Neural progenitor cell (in vitro differentiated cells): Measurements from ENCODE around the gene ZNF19. TPM values are rescaled to one million over a fixed set of nuclear protein-coding genes. Genes with fewer than 3 reads are reported as not detected.

Experiments used
- DNase-seq: peaks from one replicate; pipeline ENCODE4 v3.0.0-alpha.2; 2016; ENCODE audit warnings: low spot score
- H2AFZ ChIP-seq: fragments of 200-600 bp; sonication (generic); replicated peaks from 2 replicates; pipeline ENCODE4 v1.6.1; 2016; ENCODE audit warnings: antibody characterized with exemption
- H3F3A ChIP-seq: fragments of 200-600 bp; sonication (generic); 2 replicates; pipeline ENCODE4 v1.6.1; 2016; ENCODE audit warnings: antibody characterized with exemption, low read depth
- H3K27ac ChIP-seq: fragments of 200-600 bp; sonication (generic); 2 replicates; pipeline ENCODE4 v1.5.1; 2016; ENCODE audit warnings: mild to moderate bottlenecking
- H3K27me3 ChIP-seq: fragments of 200-600 bp; sonication (generic); 2 replicates; pipeline ENCODE4 v1.6.1; 2016; ENCODE audit warnings: mild to moderate bottlenecking, moderate library complexity
- H3K36me3 ChIP-seq: fragments of 200-600 bp; sonication (generic); 2 replicates; pipeline ENCODE4 v1.5.1; 2016
- H3K4me1 ChIP-seq: fragments of 200-600 bp; sonication (generic); 2 replicates; pipeline ENCODE4 v1.6.1; 2016; ENCODE audit warnings: mixed run types
- H3K4me2 ChIP-seq: fragments of 200-600 bp; sonication (generic); 2 replicates; pipeline ENCODE4 v1.6.1; 2016
- H3K4me3 ChIP-seq: fragments of 200-600 bp; sonication (generic); 2 replicates; pipeline ENCODE4 v1.5.1; 2016
- H3K79me2 ChIP-seq: fragments of 200-600 bp; sonication (generic); 2 replicates; pipeline ENCODE4 v1.6.1; 2016; ENCODE audit warnings: low read depth
- H3K9ac ChIP-seq: fragments of 200-600 bp; sonication (generic); 2 replicates; pipeline ENCODE4 v1.6.1; 2016
- H3K9me3 ChIP-seq: fragments of 200-600 bp; sonication (generic); 2 replicates; pipeline ENCODE4 v1.5.1; 2016; ENCODE audit warnings: low read depth
- H4K20me1 ChIP-seq: fragments of 200-600 bp; sonication (generic); 2 replicates; pipeline ENCODE4 v1.6.1; 2016; ENCODE audit warnings: low read depth
- H3K27ac Mint-ChIP-seq: 3 replicates; pipeline ENCODE4 v1.8.0; 2021; ENCODE audit warnings: mixed read lengths
- H3K27me3 Mint-ChIP-seq: 2 replicates; pipeline ENCODE4 v1.8.0; 2022; ENCODE audit warnings: low read depth, mild to moderate bottlenecking, inconsistent platforms, moderate library complexity, mixed read lengths; ENCODE audit not compliant: insufficient read depth
- H3K36me3 Mint-ChIP-seq: 3 replicates; pipeline ENCODE4 v1.8.0; 2021; ENCODE audit warnings: mixed read lengths
- H3K4me1 Mint-ChIP-seq: 3 replicates; pipeline ENCODE4 v1.8.0; 2021; ENCODE audit warnings: mixed read lengths
- H3K4me3 Mint-ChIP-seq: 3 replicates; pipeline ENCODE4 v1.8.0; 2021; ENCODE audit warnings: mild to moderate bottlenecking, moderate library complexity, mixed read lengths
- H3K9me3 Mint-ChIP-seq: 3 replicates; pipeline ENCODE4 v1.8.0; 2020; ENCODE audit warnings: mixed read lengths
- CTCF ChIP-seq: fragments of 200-600 bp; sonication (generic); IDR thresholded peaks from 2 replicates; pipeline ENCODE4 v1.5.1; 2017; ENCODE audit warnings: antibody characterized with exemption, mild to moderate bottlenecking
- EZH2 ChIP-seq: fragments of 200-600 bp; sonication (generic); IDR thresholded peaks from 2 replicates; pipeline ENCODE4 v1.6.1; 2017; ENCODE audit warnings: antibody characterized with exemption, mild to moderate bottlenecking, moderate library complexity
- EZH2phosphoT487 ChIP-seq: fragments of 200-600 bp; sonication (generic); IDR thresholded peaks from 2 replicates; pipeline ENCODE4 v1.6.1; 2017; ENCODE audit warnings: antibody characterized with exemption
- total RNA-seq: library from RNA; depleted of rRNA; stranded (reverse); fragments of >200 nt; gene quantifications from 2 replicates; pipeline ENCODE4 v1.2.3, GENCODE V29; 2015; ENCODE audit warnings: low replicate concordance

Gene ZNF19
- total RNA-seq, 1 donor from 2014 or later: 13.9 TPM

DNA sequence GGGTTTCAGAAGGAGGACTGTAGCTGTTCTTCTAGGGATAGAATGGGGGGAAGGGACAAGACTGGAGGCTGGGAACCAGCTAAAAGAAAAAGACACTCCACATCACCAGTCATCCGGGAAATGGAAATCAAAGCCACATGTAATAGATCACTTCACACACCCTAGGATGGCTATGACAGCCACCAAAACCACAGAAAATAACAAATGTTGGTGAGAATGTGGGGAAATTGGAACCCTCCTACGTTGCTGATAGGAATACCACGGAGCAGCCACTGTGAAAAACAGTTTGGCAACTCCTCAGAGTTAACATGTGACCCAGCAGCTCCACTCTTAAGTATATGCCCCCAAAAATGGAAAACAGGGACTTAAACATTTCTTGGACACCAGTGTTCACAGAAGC is 49.6 kb downstream of the ZNF19 start:
- Histone ChIP-seq H3K27me3 (no peaks in the 10 kb centered on the region), H3K4me1 (no peaks in the 10 kb centered on the region), H3K9ac (no peak overlapping the region), H3K4me3 (no peak overlapping the region), H3K36me3 (no peaks in the 10 kb centered on the region), H4K20me1 (no peaks in the 10 kb centered on the region), H3K9me3 (no peaks in the 10 kb centered on the region), H3F3A (no peaks in the 10 kb centered on the region), H3K79me2 (no peaks in the 10 kb centered on the region), H3K27ac (no peak overlapping the region), H3K4me2 (no peak overlapping the region), H2AFZ (no peak overlapping the region)
- Mint-ChIP-seq H3K4me1 (no peaks in the 10 kb centered on the region), H3K36me3 (peaks cover 3% of the 10 kb centered on the region), H3K27ac (no peak overlapping the region), H3K4me3 (no peak overlapping the region), H3K9me3 (peaks cover 19% of the 10 kb centered on the region), H3K27me3 (peaks cover 12% of the 10 kb centered on the region)
- TF ChIP-seq EZH2phosphoT487 (no peak), CTCF (no peak), EZH2 (no peak)
- no peak for DNase-seq

- TF ChIP-seq EZH2 (no peak), EZH2phosphoT487 (no peak), CTCF (no peak)
- Histone ChIP-seq H4K20me1 (no peaks in the 10 kb centered on the region), H3K36me3 (no peaks in the 10 kb centered on the region), H2AFZ (no peak overlapping the region), H3K9ac (no peak overlapping the region), H3K27me3 (no peaks in the 10 kb centered on the region), H3K4me3 (no peak overlapping the region), H3K9me3 (no peaks in the 10 kb centered on the region), H3F3A (no peaks in the 10 kb centered on the region), H3K4me1 (no peaks in the 10 kb centered on the region), H3K4me2 (no peak overlapping the region), H3K27ac (no peak overlapping the region), H3K79me2 (no peaks in the 10 kb centered on the region)
- Mint-ChIP-seq H3K4me1 (no peaks in the 10 kb centered on the region), H3K36me3 (no peaks in the 10 kb centered on the region), H3K27me3 (peaks cover 12% of the 10 kb centered on the region), H3K27ac (no peak overlapping the region), H3K9me3 (peaks cover 12% of the 10 kb centered on the region), H3K4me3 (no peak overlapping the region)
- DNase-seq: no peak
Measured at GRCh38 chr16:71436473-71436872, 52.7 kb downstream of the ZNF19 start.

DNA sequence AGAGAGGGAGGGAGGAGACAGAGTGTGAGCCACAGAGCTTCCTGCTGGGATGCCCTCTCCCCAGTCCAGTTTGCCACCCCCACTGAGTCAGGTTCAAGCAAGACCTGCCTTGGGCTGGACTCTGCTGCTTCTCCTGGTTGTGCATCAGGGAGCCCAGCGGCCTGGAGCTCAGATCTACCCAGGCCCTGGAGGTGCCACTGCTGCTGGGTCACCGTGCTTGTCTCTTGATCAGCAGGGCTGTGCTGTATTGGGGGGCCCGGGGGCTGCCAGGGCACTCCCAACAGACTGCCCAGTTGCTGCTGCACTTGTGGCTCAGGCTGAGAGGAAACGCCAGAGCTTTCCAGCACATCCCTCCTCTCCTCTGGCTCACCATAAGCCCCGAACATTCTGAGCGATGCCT is 56.2 kb downstream of the ZNF19 start:
- no peak for DNase-seq
- no peak overlapping the region for H2AFZ ChIP-seq
- H3F3A ChIP-seq: no peaks in the 10 kb centered on the region
- H3K4me3 Mint-ChIP-seq: no peak overlapping the region
- no peaks in the 10 kb centered on the region for H3K36me3 Mint-ChIP-seq
- no peaks in the 10 kb centered on the region for H4K20me1 ChIP-seq
- H3K27me3 ChIP-seq: peaks cover 28% of the 10 kb centered on the region
- no peak for TF ChIP-seq EZH2
- no peak for TF ChIP-seq EZH2phosphoT487
- TF ChIP-seq CTCF: no peak
- H3K4me2 ChIP-seq: no peak overlapping the region
- no peaks in the 10 kb centered on the region for H3K9me3 ChIP-seq
- peaks cover 6% of the 10 kb centered on the region for H3K9me3 Mint-ChIP-seq
- H3K27ac ChIP-seq: no peak overlapping the region
- H3K36me3 ChIP-seq: no peaks in the 10 kb centered on the region
- H3K79me2 ChIP-seq: no peaks in the 10 kb centered on the region
- no peaks in the 10 kb centered on the region for H3K4me1 ChIP-seq
- no peak overlapping the region for H3K27ac Mint-ChIP-seq
- no peaks in the 10 kb centered on the region for H3K4me1 Mint-ChIP-seq
- no peak overlapping the region for H3K4me3 ChIP-seq
- H3K9ac ChIP-seq: no peak overlapping the region
- H3K27me3 Mint-ChIP-seq: peaks cover 12% of the 10 kb centered on the region
